Neural progenitor cell (in vitro differentiated cells): ENCODE results near the gene TNS3. TPM values are rescaled to one million over a fixed set of nuclear protein-coding genes. Genes with fewer than 3 reads are reported as not detected.
A peak's percentile ranks its signal among the peaks of the same experiment; 100 is the strongest.

ENCODE experiments used
- DNase-seq: peaks from one replicate; pipeline ENCODE4 v3.0.0-alpha.2; 2016; ENCODE audit warnings: low spot score
- H2AFZ ChIP-seq: fragments of 200-600 bp; sonication (generic); replicated peaks from 2 replicates; pipeline ENCODE4 v1.6.1; 2016; ENCODE audit warnings: antibody characterized with exemption
- H3F3A ChIP-seq: fragments of 200-600 bp; sonication (generic); 2 replicates; pipeline ENCODE4 v1.6.1; 2016; ENCODE audit warnings: antibody characterized with exemption, low read depth
- H3K27ac ChIP-seq: fragments of 200-600 bp; sonication (generic); 2 replicates; pipeline ENCODE4 v1.5.1; 2016; ENCODE audit warnings: mild to moderate bottlenecking
- H3K27me3 ChIP-seq: fragments of 200-600 bp; sonication (generic); 2 replicates; pipeline ENCODE4 v1.6.1; 2016; ENCODE audit warnings: mild to moderate bottlenecking, moderate library complexity
- H3K36me3 ChIP-seq: fragments of 200-600 bp; sonication (generic); 2 replicates; pipeline ENCODE4 v1.5.1; 2016
- H3K4me1 ChIP-seq: fragments of 200-600 bp; sonication (generic); 2 replicates; pipeline ENCODE4 v1.6.1; 2016; ENCODE audit warnings: mixed run types
- H3K4me2 ChIP-seq: fragments of 200-600 bp; sonication (generic); 2 replicates; pipeline ENCODE4 v1.6.1; 2016
- H3K4me3 ChIP-seq: fragments of 200-600 bp; sonication (generic); 2 replicates; pipeline ENCODE4 v1.5.1; 2016
- H3K79me2 ChIP-seq: fragments of 200-600 bp; sonication (generic); 2 replicates; pipeline ENCODE4 v1.6.1; 2016; ENCODE audit warnings: low read depth
- H3K9ac ChIP-seq: fragments of 200-600 bp; sonication (generic); 2 replicates; pipeline ENCODE4 v1.6.1; 2016
- H3K9me3 ChIP-seq: fragments of 200-600 bp; sonication (generic); 2 replicates; pipeline ENCODE4 v1.5.1; 2016; ENCODE audit warnings: low read depth
- H4K20me1 ChIP-seq: fragments of 200-600 bp; sonication (generic); 2 replicates; pipeline ENCODE4 v1.6.1; 2016; ENCODE audit warnings: low read depth
- H3K27ac Mint-ChIP-seq: 3 replicates; pipeline ENCODE4 v1.8.0; 2021; ENCODE audit warnings: mixed read lengths
- H3K27me3 Mint-ChIP-seq: 2 replicates; pipeline ENCODE4 v1.8.0; 2022; ENCODE audit warnings: low read depth, mild to moderate bottlenecking, inconsistent platforms, moderate library complexity, mixed read lengths; ENCODE audit not compliant: insufficient read depth
- H3K36me3 Mint-ChIP-seq: 3 replicates; pipeline ENCODE4 v1.8.0; 2021; ENCODE audit warnings: mixed read lengths
- H3K4me1 Mint-ChIP-seq: 3 replicates; pipeline ENCODE4 v1.8.0; 2021; ENCODE audit warnings: mixed read lengths
- H3K4me3 Mint-ChIP-seq: 3 replicates; pipeline ENCODE4 v1.8.0; 2021; ENCODE audit warnings: mild to moderate bottlenecking, moderate library complexity, mixed read lengths
- H3K9me3 Mint-ChIP-seq: 3 replicates; pipeline ENCODE4 v1.8.0; 2020; ENCODE audit warnings: mixed read lengths
- CTCF ChIP-seq: fragments of 200-600 bp; sonication (generic); IDR thresholded peaks from 2 replicates; pipeline ENCODE4 v1.5.1; 2017; ENCODE audit warnings: antibody characterized with exemption, mild to moderate bottlenecking
- EZH2 ChIP-seq: fragments of 200-600 bp; sonication (generic); IDR thresholded peaks from 2 replicates; pipeline ENCODE4 v1.6.1; 2017; ENCODE audit warnings: antibody characterized with exemption, mild to moderate bottlenecking, moderate library complexity
- EZH2phosphoT487 ChIP-seq: fragments of 200-600 bp; sonication (generic); IDR thresholded peaks from 2 replicates; pipeline ENCODE4 v1.6.1; 2017; ENCODE audit warnings: antibody characterized with exemption
- total RNA-seq: library from RNA; depleted of rRNA; stranded (reverse); fragments of >200 nt; gene quantifications from 2 replicates; pipeline ENCODE4 v1.2.3, GENCODE V29; 2015; ENCODE audit warnings: low replicate concordance

TNS3 gene
- total RNA-seq, 1 donor from 2014 or later = 15.0 TPM

- H3K27me3 ChIP-seq = no peaks in the 10 kb centered on the region
- Mint-ChIP-seq H3K36me3 (no peaks in the 10 kb centered on the region), H3K4me3 (no peak overlapping the region), H3K9me3 (no peaks in the 10 kb centered on the region), H3K27ac (no peak overlapping the region), H3K27me3 (peaks cover 2% of the 10 kb centered on the region), H3K4me1 (peaks cover 4% of the 10 kb centered on the region)
- H3K27ac ChIP-seq = no peak overlapping the region
- H3F3A ChIP-seq = no peaks in the 10 kb centered on the region
- no peak overlapping the region for H3K4me3 ChIP-seq
- no peaks in the 10 kb centered on the region for H3K36me3 ChIP-seq
- no peak overlapping the region for H2AFZ ChIP-seq
- no peaks in the 10 kb centered on the region for H3K9me3 ChIP-seq
- no peaks in the 10 kb centered on the region for H3K79me2 ChIP-seq
- no peak overlapping the region for H3K4me2 ChIP-seq
- H3K9ac ChIP-seq = no peak overlapping the region
- TF ChIP-seq CTCF = no peak
- TF ChIP-seq EZH2phosphoT487 = no peak
- TF ChIP-seq EZH2 = no peak
- H4K20me1 ChIP-seq = no peaks in the 10 kb centered on the region
- no peak for DNase-seq
- no peaks in the 10 kb centered on the region for H3K4me1 ChIP-seq
These were observed 349.0 kb downstream of the TNS3 start for GRCh38 chr7:47232751-47233412.

- TF ChIP-seq CTCF = no peak
- no peak for TF ChIP-seq EZH2
- TF ChIP-seq EZH2phosphoT487 = no peak
- DNase-seq = no peak
- no peak overlapping the region for H3K27ac Mint-ChIP-seq
- no peaks in the 10 kb centered on the region for H3K79me2 ChIP-seq
- H3K4me3 Mint-ChIP-seq = no peak overlapping the region
- no peaks in the 10 kb centered on the region for H3K9me3 Mint-ChIP-seq
- H3F3A ChIP-seq = no peaks in the 10 kb centered on the region
- H3K27me3 ChIP-seq = no peaks in the 10 kb centered on the region
- no peaks in the 10 kb centered on the region for H3K36me3 ChIP-seq
- H3K9ac ChIP-seq = no peak overlapping the region
- no peaks in the 10 kb centered on the region for H3K9me3 ChIP-seq
- H2AFZ ChIP-seq = no peak overlapping the region
- no peak overlapping the region for H3K4me3 ChIP-seq
- no peaks in the 10 kb centered on the region for H3K36me3 Mint-ChIP-seq
- H3K27ac ChIP-seq = no peak overlapping the region
- no peaks in the 10 kb centered on the region for H4K20me1 ChIP-seq
- peaks cover 9% of the 10 kb centered on the region for H3K4me1 Mint-ChIP-seq
- H3K27me3 Mint-ChIP-seq = peaks cover 3% of the 10 kb centered on the region
- H3K4me2 ChIP-seq = no peak overlapping the region
- H3K4me1 ChIP-seq = no peaks in the 10 kb centered on the region
These were observed 350.3 kb downstream of the TNS3 start for GRCh38 chr7:47231627-47232026.

GRCh38 chr7:47231032-47231431 lies 350.9 kb downstream of the TNS3 start:
- no peak overlapping the region for H3K4me3 ChIP-seq
- no peaks in the 10 kb centered on the region for H3K4me1 ChIP-seq
- TF ChIP-seq EZH2phosphoT487 = no peak
- TF ChIP-seq EZH2 = no peak
- no peak for TF ChIP-seq CTCF
- no peaks in the 10 kb centered on the region for H3K9me3 Mint-ChIP-seq
- H3K27ac ChIP-seq = no peak overlapping the region
- no peaks in the 10 kb centered on the region for H3K79me2 ChIP-seq
- H3K4me3 Mint-ChIP-seq = no peak overlapping the region
- H3K9me3 ChIP-seq = no peaks in the 10 kb centered on the region
- H3K27ac Mint-ChIP-seq = peak overlapping the region; percentile 23
- no peak overlapping the region for H2AFZ ChIP-seq
- no peak overlapping the region for H3K9ac ChIP-seq
- no peaks in the 10 kb centered on the region for H3K36me3 ChIP-seq
- H3K36me3 Mint-ChIP-seq = no peaks in the 10 kb centered on the region
- DNase-seq = no peak
- no peak overlapping the region for H3K4me2 ChIP-seq
- H3F3A ChIP-seq = no peaks in the 10 kb centered on the region
- H3K27me3 Mint-ChIP-seq = peaks cover 3% of the 10 kb centered on the region
- H4K20me1 ChIP-seq = no peaks in the 10 kb centered on the region
- H3K27me3 ChIP-seq = no peaks in the 10 kb centered on the region
- H3K4me1 Mint-ChIP-seq = peaks cover 9% of the 10 kb centered on the region
